NCI-H82 treated with DMSO at 0.1 percent for 48 hours (cell line): ENCODE results near the gene CCL5.

Experiments
- DNase-seq: peaks from one replicate; lab custom pipeline; 2025; ENCODE audit not compliant: unreplicated experiment; lab: John Stamatoyannopoulos, UW

Gene CCL5

GRCh38 chr17:35868737-35869136, 11.4 kb downstream of the CCL5 start, which contains the start of gene HEATR9:
HEATR9 (minus strand) TSS chr17:35868891; CDS start chr17:35868742, 149 bp downstream.
- DNase-seq: no peak

GRCh38 chr17:35867574-35867973, 12.6 kb downstream of the CCL5 start:
- no peak for DNase-seq

GRCh38 chr17:35866341-35866950, 13.7 kb downstream of the CCL5 start:
- DNase-seq: no peak

- no peak for DNase-seq
Observed at GRCh38 chr17:35865412-35866340, 14.5 kb downstream of the CCL5 start.

GRCh38 chr17:35864853-35865252, 15.3 kb downstream of the CCL5 start:
- no peak for DNase-seq

GRCh38 chr17:35856603-35857002, 23.6 kb downstream of the CCL5 start:
- no peak for DNase-seq

GRCh38 chr17:35855965-35856364, 24.2 kb downstream of the CCL5 start:
- DNase-seq: no peak

- DNase-seq: peak; percentile 21
Observed at GRCh38 chr17:35849469-35850348, 30.5 kb downstream of the CCL5 start.

- no peak for DNase-seq
Observed at GRCh38 chr17:35847633-35848373, 32.4 kb downstream of the CCL5 start.

- DNase-seq: no peak
Observed at GRCh38 chr17:35847006-35847405, 33.2 kb downstream of the CCL5 start.

GRCh38 chr17:35846055-35846809, 33.9 kb downstream of the CCL5 start:
- DNase-seq: no peak

- no peak for DNase-seq
Observed at GRCh38 chr17:35844547-35844946, 35.6 kb downstream of the CCL5 start.

GRCh38 chr17:35843698-35844097, 36.5 kb downstream of the CCL5 start:
- no peak for DNase-seq

- DNase-seq: no peak
Observed at GRCh38 chr17:35842239-35842638, 37.9 kb downstream of the CCL5 start.

- DNase-seq: no peak
Observed at GRCh38 chr17:35841505-35841904, 38.7 kb downstream of the CCL5 start.

GRCh38 chr17:35841101-35841500, 39.1 kb downstream of the CCL5 start:
- no peak for DNase-seq

- no peak for DNase-seq
Observed at GRCh38 chr17:35825206-35825605, 55.0 kb downstream of the CCL5 start.
